Retinal pigment epithelial cell (primary cell): Measurements from ENCODE around the gene ARHGEF37.
"Not testable (repeated sequence)": the region's sequence is repeated elsewhere in the genome, so short reads cannot be mapped to it uniquely, and the experiment has no call there.

ENCODE experiments used
- DNase-seq: peaks from one replicate; pipeline ENCODE4 v3.0.0-alpha.2; 2010; ENCODE audit warnings: low read depth
- H3K4me3 ChIP-seq: 2 replicates; pipeline ENCODE4 v1.5.1; 2011; ENCODE audit warnings: mild to moderate bottlenecking, low read length, control low read depth, moderate library complexity
- TF ChIP-seq, protein P1 (sequence below): conservative IDR thresholded peaks from 2 replicates; pipeline ENCODE4 v1.5.1; 2011; ENCODE audit warnings: low read depth, low read length, control low read depth, inconsistent platforms

ARHGEF37 gene

DNA sequence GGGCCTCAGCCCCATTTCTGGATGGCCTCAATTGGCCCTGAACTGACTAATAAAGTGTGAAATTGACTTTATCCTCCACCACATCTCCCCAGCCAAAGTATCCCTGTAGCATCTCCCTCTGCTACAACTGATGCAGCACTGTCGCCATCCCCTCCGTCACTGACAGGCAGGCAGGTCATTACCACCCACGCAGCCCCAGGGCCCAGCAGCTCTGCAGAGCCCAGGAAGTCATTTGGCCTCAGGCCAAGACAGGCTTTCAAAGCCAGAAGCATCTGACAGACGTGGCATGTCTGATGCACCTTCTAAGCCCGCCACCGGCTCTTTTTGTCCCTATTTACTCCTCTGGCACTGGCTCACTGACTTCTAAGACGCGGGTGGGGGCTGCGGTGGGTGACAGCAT lies 65.3 kb downstream of the ARHGEF37 start:
- no peak for DNase-seq

DNA sequence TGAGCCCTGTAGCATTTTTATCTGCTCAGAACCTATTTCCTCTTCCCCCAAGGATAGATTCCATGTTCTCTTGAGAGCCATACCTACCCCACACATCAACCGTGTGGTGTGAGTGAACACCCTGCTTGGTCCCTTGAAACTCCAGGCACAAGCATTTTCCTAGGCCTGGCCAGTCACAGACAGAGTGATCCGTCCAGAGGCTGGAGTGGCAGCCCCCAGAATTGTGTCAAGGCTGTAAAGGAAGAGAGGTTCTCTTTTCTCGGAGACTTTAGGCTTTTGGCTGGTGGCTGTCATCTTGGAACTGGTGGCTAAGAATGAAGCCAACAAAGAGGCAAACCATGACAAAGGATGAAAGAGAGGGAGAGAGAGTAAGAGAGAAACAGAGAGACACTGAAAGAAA lies 66.0 kb downstream of the ARHGEF37 start:
- H3K4me3 ChIP-seq = no peak overlapping the region
- TF ChIP-seq, protein P1, sequence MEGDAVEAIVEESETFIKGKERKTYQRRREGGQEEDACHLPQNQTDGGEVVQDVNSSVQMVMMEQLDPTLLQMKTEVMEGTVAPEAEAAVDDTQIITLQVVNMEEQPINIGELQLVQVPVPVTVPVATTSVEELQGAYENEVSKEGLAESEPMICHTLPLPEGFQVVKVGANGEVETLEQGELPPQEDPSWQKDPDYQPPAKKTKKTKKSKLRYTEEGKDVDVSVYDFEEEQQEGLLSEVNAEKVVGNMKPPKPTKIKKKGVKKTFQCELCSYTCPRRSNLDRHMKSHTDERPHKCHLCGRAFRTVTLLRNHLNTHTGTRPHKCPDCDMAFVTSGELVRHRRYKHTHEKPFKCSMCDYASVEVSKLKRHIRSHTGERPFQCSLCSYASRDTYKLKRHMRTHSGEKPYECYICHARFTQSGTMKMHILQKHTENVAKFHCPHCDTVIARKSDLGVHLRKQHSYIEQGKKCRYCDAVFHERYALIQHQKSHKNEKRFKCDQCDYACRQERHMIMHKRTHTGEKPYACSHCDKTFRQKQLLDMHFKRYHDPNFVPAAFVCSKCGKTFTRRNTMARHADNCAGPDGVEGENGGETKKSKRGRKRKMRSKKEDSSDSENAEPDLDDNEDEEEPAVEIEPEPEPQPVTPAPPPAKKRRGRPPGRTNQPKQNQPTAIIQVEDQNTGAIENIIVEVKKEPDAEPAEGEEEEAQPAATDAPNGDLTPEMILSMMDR = no peak
- DNase-seq = no peak

More for the DNA sequence above, 65.3 kb downstream of the ARHGEF37 start:
- TF ChIP-seq, protein P1 = no peak
- H3K4me3 ChIP-seq = no peak overlapping the region

DNA sequence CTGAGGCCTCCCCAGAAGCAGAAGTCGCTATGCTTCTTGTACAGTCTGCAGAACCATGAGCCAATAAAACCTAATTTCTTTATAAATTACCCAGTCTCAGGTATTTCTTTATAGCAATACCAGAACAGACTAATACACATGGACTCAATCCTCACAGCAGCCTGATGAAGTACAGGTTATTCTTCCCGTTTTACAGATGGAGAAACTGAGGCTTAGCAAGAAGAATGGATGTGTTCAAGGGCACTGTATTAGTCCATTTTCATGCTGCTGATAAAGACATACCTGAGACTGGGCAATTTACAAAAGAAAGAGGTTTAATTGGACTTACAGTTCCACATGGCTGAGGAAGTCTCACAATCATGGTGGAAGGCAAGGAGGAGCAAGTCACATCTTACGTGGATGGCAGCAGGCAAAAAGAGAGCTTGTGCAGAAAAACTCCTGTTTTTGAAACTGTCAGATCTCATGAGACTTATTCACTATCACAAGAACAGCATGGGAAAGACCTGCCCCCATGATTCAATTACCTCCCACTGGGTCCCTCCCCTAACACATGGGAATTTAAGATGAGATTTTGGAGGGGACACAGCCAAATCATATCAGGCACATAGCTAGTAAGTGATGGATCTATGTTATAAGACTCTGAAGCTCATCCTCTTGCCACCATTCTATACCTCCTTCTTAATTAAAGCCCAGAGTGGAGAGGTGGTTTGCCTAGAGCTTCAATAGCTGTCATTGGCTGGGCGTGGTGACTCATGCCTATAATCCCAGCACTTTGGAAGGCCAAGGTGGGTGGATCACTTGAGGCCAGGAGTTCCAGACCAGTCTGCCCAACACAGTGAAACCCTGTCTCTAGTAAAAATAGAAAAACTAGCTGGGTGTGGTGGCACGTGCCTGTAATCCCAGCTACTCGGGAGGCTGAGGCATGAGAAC lies 67.4 kb downstream of the ARHGEF37 start:
- H3K4me3 ChIP-seq = not testable (repeated sequence)

DNA sequence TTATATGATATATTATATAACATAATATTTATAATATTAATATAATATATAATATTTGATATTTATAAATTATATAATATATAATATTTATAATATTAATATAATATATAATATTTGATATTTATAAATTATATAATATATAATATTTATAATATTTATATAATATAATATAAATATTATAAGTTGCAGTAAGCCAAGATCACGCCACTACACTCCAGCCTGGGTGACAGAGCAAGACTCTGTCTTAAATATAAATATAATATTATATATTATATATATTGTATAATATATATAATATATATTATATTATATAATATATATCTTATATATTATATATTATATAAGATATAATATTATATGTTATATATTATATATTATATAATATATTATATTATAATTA lies 68.4 kb downstream of the ARHGEF37 start:
- H3K4me3 ChIP-seq, DNase-seq: not testable (repeated sequence)

More for the DNA sequence above, 67.4 kb downstream of the ARHGEF37 start:
- not testable (repeated sequence) for DNase-seq

DNA sequence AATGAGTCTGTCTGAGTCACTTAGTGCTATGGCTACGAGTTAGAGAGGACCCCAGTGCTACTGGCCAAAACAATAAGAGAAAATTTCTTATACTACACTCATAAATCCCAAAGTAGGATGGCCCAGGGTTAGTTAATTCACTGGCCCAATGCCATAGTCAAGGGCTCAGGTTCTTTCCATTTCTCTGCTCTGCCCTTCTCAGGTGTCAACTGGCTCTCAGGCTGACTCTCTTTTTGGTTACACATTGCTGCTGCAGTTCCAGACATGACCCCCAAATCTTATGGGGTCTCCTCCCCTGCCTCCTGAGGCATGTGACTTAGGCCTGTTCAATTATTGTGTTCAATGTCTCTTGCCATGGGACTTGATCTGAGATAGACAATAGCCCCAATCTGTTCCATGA lies 70.4 kb downstream of the ARHGEF37 start:
- no peak for DNase-seq
- TF ChIP-seq, protein P1 = no peak
- no peak overlapping the region for H3K4me3 ChIP-seq

DNA sequence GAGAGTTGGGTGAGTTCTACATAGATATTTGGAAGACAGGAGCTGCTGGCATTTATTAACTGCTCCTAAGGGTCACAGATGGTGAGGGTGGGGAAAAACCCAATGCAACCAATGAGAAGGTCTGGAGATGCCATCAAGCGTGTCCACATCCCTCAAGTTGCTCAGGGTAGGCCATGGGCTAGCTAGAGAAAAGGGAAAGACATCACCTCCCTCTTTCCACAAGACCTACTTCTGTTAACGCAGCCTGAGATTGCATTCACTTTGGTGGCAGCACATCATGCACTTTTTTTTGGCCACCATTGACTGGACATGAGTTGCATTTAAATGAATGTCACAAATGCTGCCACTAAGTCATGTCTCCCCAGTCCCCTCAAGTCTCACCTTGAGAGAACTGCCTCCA lies 71.4 kb downstream of the ARHGEF37 start:
- TF ChIP-seq, protein P1 = no peak
- DNase-seq = no peak
- no peak overlapping the region for H3K4me3 ChIP-seq

DNA sequence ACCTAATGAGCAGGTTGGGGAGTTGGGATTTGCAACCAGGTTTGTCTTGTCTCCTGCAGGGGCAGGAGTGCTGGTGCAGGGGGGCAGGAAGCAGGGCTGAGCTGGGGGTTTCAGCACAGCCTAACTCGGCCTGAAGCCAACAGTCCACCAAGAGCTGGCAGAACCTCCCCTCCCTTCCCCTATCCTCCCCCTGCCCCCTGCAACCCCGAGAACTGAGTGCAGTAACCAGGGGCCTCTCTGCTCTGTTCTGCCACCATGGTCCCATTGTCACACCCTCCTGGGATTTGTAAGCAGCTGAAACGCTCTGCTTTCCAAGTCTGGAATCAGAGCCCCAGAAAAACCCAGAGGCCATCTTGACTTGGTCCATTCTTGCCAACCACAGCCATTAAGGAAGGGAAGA lies 72.9 kb downstream of the ARHGEF37 start:
- DNase-seq = no peak
- TF ChIP-seq, protein P1 = no peak
- no peak overlapping the region for H3K4me3 ChIP-seq

DNA sequence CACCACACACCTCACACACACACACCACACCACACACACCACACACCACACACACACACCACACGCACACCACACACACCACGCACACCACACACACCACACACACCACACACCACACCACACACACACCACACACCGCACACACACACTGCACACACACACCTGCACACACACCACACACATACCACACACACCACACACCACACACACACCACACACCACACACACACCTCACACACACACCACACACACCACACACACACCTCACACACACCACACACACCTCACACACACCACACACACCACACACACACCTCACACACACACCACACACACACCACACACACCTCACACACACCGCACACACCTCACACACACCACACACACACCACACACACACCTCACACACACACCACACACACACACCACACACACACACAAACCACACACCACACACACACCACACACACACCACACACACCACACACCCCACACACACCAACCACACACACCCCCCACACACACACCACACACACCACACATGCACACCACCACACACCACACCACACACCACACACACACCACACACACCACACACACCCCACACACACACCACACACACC lies 73.7 kb downstream of the ARHGEF37 start:
- DNase-seq = no peak
- TF ChIP-seq, protein P1 = no peak
- no peak overlapping the region for H3K4me3 ChIP-seq
